ENCODE results near the gene PPT1. TPM values are rescaled to one million over a fixed set of nuclear protein-coding genes. Genes with fewer than 3 reads are reported as not detected.

PPT1 gene
- total and polyA plus RNA-seq, 2 experiments from 2014 or later, result 64.2 to 78.0 TPM

GRCh38 chr1:40049725-40050124, 47.3 kb downstream of the PPT1 start:
- H4K20me1 ChIP-seq (ENCODE audit: insufficient read depth, poor library complexity, severe bottlenecking), result peaks cover 76% of the 10 kb centered on the region

GRCh38 chr1:40047769-40048168, 49.3 kb downstream of the PPT1 start:
- Histone ChIP-seq H3K4me2 (no peak overlapping the region), H3K36me3 (replicated peaks; ENCODE audit: insufficient read depth, low read depth) (no peaks in the 10 kb centered on the region), H4K20me1 (ENCODE audit: insufficient read depth, poor library complexity, severe bottlenecking) (peaks cover 59% of the 10 kb centered on the region), H3K9me3 (ENCODE audit: low read depth) (no peaks in the 10 kb centered on the region), H3K4me3 (no peak overlapping the region), H3K4me1 (ENCODE audit: insufficient read depth) (no peaks in the 10 kb centered on the region), H3K27me3 (no peaks in the 10 kb centered on the region), H3K79me2 (peaks cover 100% of the 10 kb centered on the region), H3K27ac (no peak overlapping the region), H2AFZ (no peak overlapping the region), H3K9me2 (replicated peaks; ENCODE audit: insufficient read depth) (no peaks in the 10 kb centered on the region)
- WGBS (ENCODE audit: low lambda C conversion rate, missing lambda C conversion rate), result 94% methylated on average over 5 of the region's 5 CpGs
- no peak for DNase-seq (ENCODE audit: low spot score)
- TF ChIP-seq EZH2phosphoT487 (IDR thresholded peaks at IDR 0.05; ENCODE audit: low read depth, severe bottlenecking, unreplicated experiment) (no peak), EZH2 (IDR thresholded peaks at IDR 0.05; ENCODE audit: borderline replicate concordance) (no peak)

More at GRCh38 chr1:40049725-40050124, 47.3 kb downstream of the PPT1 start:
- Histone ChIP-seq H3K27me3 (no peaks in the 10 kb centered on the region), H3K4me2 (no peak overlapping the region), H3K4me1 (ENCODE audit: insufficient read depth) (no peaks in the 10 kb centered on the region), H2AFZ (no peak overlapping the region), H3K79me2 (peaks cover 100% of the 10 kb centered on the region), H3K27ac (no peak overlapping the region), H3K9me2 (replicated peaks; ENCODE audit: insufficient read depth) (no peaks in the 10 kb centered on the region), H3K9me3 (ENCODE audit: low read depth) (no peaks in the 10 kb centered on the region), H3K36me3 (replicated peaks; ENCODE audit: insufficient read depth, low read depth) (no peaks in the 10 kb centered on the region), H3K4me3 (no peak overlapping the region)
- TF ChIP-seq CTCF (IDR thresholded peaks at IDR 0.05; ENCODE audit: poor library complexity) (no peak), EZH2 (IDR thresholded peaks at IDR 0.05; ENCODE audit: borderline replicate concordance) (no peak), EZH2phosphoT487 (IDR thresholded peaks at IDR 0.05; ENCODE audit: low read depth, severe bottlenecking, unreplicated experiment) (no peak)
- DNase-seq (ENCODE audit: low spot score), result no peak
- 77% methylated on average over 2 of the region's 2 CpGs for WGBS (ENCODE audit: low lambda C conversion rate, missing lambda C conversion rate)

GRCh38 chr1:40047276-40047675, 49.8 kb downstream of the PPT1 start:
- WGBS (ENCODE audit: low lambda C conversion rate, missing lambda C conversion rate), result 91% methylated on average over 2 of the region's 2 CpGs
- H3K9me3 ChIP-seq (ENCODE audit: low read depth), result no peaks in the 10 kb centered on the region
- no peak overlapping the region for H3K27ac ChIP-seq
- H2AFZ ChIP-seq, result no peak overlapping the region
- H3K4me3 ChIP-seq, result no peak overlapping the region
- no peaks in the 10 kb centered on the region for H3K27me3 ChIP-seq
- DNase-seq (ENCODE audit: low spot score), result no peak
- H3K4me1 ChIP-seq (ENCODE audit: insufficient read depth), result peaks cover 5% of the 10 kb centered on the region
- no peaks in the 10 kb centered on the region for H3K36me3 ChIP-seq (replicated peaks; ENCODE audit: insufficient read depth, low read depth)
- peaks cover 100% of the 10 kb centered on the region for H3K79me2 ChIP-seq
- no peaks in the 10 kb centered on the region for H3K9me2 ChIP-seq (replicated peaks; ENCODE audit: insufficient read depth)
- H3K4me2 ChIP-seq, result no peak overlapping the region
- H4K20me1 ChIP-seq (ENCODE audit: insufficient read depth, poor library complexity, severe bottlenecking), result peaks cover 54% of the 10 kb centered on the region
- TF ChIP-seq EZH2 (IDR thresholded peaks at IDR 0.05; ENCODE audit: borderline replicate concordance), result no peak
- no peak for TF ChIP-seq EZH2phosphoT487 (IDR thresholded peaks at IDR 0.05; ENCODE audit: low read depth, severe bottlenecking, unreplicated experiment)
- TF ChIP-seq CTCF (IDR thresholded peaks at IDR 0.05; ENCODE audit: poor library complexity), result no peak

- H3K4me2 ChIP-seq, result no peak overlapping the region
- no peak for DNase-seq (ENCODE audit: low spot score)
- 91% methylated on average over 3 of the region's 3 CpGs for WGBS (ENCODE audit: low lambda C conversion rate, missing lambda C conversion rate)
- no peak overlapping the region for H3K27ac ChIP-seq
- H3K27me3 ChIP-seq, result no peaks in the 10 kb centered on the region
- H3K9me3 ChIP-seq (ENCODE audit: low read depth), result no peaks in the 10 kb centered on the region
- H4K20me1 ChIP-seq (ENCODE audit: insufficient read depth, poor library complexity, severe bottlenecking), result peaks cover 52% of the 10 kb centered on the region
- no peaks in the 10 kb centered on the region for H3K9me2 ChIP-seq (replicated peaks; ENCODE audit: insufficient read depth)
- peaks cover 15% of the 10 kb centered on the region for H3K4me1 ChIP-seq (ENCODE audit: insufficient read depth)
- TF ChIP-seq EZH2phosphoT487 (IDR thresholded peaks at IDR 0.05; ENCODE audit: low read depth, severe bottlenecking, unreplicated experiment) (no peak), CTCF (IDR thresholded peaks at IDR 0.05; ENCODE audit: poor library complexity) (no peak), EZH2 (IDR thresholded peaks at IDR 0.05; ENCODE audit: borderline replicate concordance) (no peak)
- H3K79me2 ChIP-seq, result peaks cover 100% of the 10 kb centered on the region
- no peaks in the 10 kb centered on the region for H3K36me3 ChIP-seq (replicated peaks; ENCODE audit: insufficient read depth, low read depth)
- H3K4me3 ChIP-seq, result no peak overlapping the region
- H2AFZ ChIP-seq, result no peak overlapping the region
These were observed 51.3 kb downstream of the PPT1 start for GRCh38 chr1:40045766-40046165.
